HCT116 (cell line): ENCODE results near the gene NLRP7. TPM values are rescaled to one million over a fixed set of nuclear protein-coding genes. Genes with fewer than 3 reads are reported as not detected.
"Not testable (repeated sequence)": the region's sequence is repeated elsewhere in the genome, so short reads cannot be mapped to it uniquely, and the experiment has no call there.

Experiments
- ATAC-seq: fragments of 200-7000 bp; cut with Tn5 transposase; 2 replicates; pipeline ENCODE4 v1.9.1; 2020; ENCODE audit warnings: mild to moderate bottlenecking, moderate library complexity
- BruUV-seq: library from RNA; stranded (reverse); fragments of 400-500 nt; replicated peaks from 2 replicates; lab custom pipeline; 2021; lab: Mats Ljungman, UMichigan
- CTCF ChIA-PET: fragments of 300-600 bp; sonication (Branson Sonifier 250); formaldehyde crosslinking; loops from one replicate; lab custom pipeline; 2021; ENCODE audit warnings: antibody characterized with exemption; lab: Charles Lee
- POLR2A ChIA-PET: fragments of 300-600, 350-600 bp; sonication (Branson Sonifier 250); formaldehyde crosslinking; loops from one replicate; lab custom pipeline; 2021; ENCODE audit warnings: antibody characterized with exemption; lab: Charles Lee
- RAD21 ChIA-PET, 2 experiments: fragments of 300-600 bp; sonication (Branson Sonifier 250); formaldehyde crosslinking; loops; one replicate each; lab custom pipeline; 2023; ENCODE audit warnings: low total read pairs in 2 of 2; ENCODE audit not compliant: uncharacterized antibody in 2 of 2, unreplicated experiment in 2 of 2, low non-redundant PET in 1 of 2; lab: Charles Lee
- DNase-seq: peaks from one replicate; pipeline ENCODE4 v3.0.0-alpha.2; 2010; ENCODE audit warnings: low read depth, low spot score
- H2AFZ ChIP-seq: fragments of 200-600 bp; shearing (Covaris generic), sonication (generic); 2 replicates; pipeline ENCODE4 v1.6.1; 2017; ENCODE audit warnings: low read depth, mixed run types, mixed read lengths, antibody characterized with exemption, low read length; ENCODE audit not compliant: poor library complexity, severe bottlenecking
- H3K27ac ChIP-seq: 2 replicates; pipeline ENCODE4 v1.5.1; 2012; ENCODE audit warnings: low read depth, low read length
- H3K27me3 ChIP-seq: fragments of 200-600 bp; sonication (generic); 2 replicates; pipeline ENCODE4 v1.6.1; 2016; ENCODE audit warnings: mixed run types, low read length, mixed read lengths; ENCODE audit not compliant: insufficient read depth
- H3K36me3 ChIP-seq, 2 experiments: fragments of 200-500 bp in 1 of 2; fragments of 200-600 bp in 1 of 2; sonication (Bioruptor generic) in 1 of 2; sonication (generic) in 1 of 2; 2 replicates each; pipeline versions ENCODE4 v1.5.1 to v1.6.1; 2014 to 2016; ENCODE audit warnings: low read length in 2 of 2, inconsistent platforms in 1 of 2, mixed read lengths in 1 of 2, mixed run types in 1 of 2; ENCODE audit not compliant: insufficient read depth in 2 of 2, control insufficient read depth in 1 of 2
- H3K4me1 ChIP-seq, 2 experiments: fragments of 200-600 bp in 1 of 2; sonication (generic) in 1 of 2; 2 replicates each; pipeline versions ENCODE4 v1.5.1 to v1.6.1; 2012 to 2017; ENCODE audit warnings: low read length in 2 of 2, inconsistent platforms in 1 of 2, mild to moderate bottlenecking in 1 of 2, mixed read lengths in 1 of 2, mixed run types in 1 of 2, moderate library complexity in 1 of 2; ENCODE audit not compliant: insufficient read depth in 2 of 2, control insufficient read depth in 1 of 2
- H3K4me2 ChIP-seq: fragments of 200-600 bp; sonication (generic); 2 replicates; pipeline ENCODE4 v1.6.1; 2017; ENCODE audit warnings: mixed run types, low read length, mixed read lengths
- H3K4me3 ChIP-seq, 2 experiments: fragments of 200-600 bp in 1 of 2; sonication (generic) in 1 of 2; replicated peaks in 1 of 2; 2 replicates each; pipeline ENCODE4 v1.5.1; 2011 to 2016; ENCODE audit warnings: low read length in 2 of 2, control low read depth in 1 of 2, low read depth in 1 of 2, mild to moderate bottlenecking in 1 of 2, mixed read lengths in 1 of 2, mixed run types in 1 of 2
- H3K79me2 ChIP-seq: fragments of 200-600 bp; sonication (generic); 2 replicates; pipeline ENCODE4 v1.6.1; 2017; ENCODE audit warnings: mild to moderate bottlenecking, mixed run types, low read length, moderate library complexity, mixed read lengths; ENCODE audit not compliant: insufficient read depth
- H3K9ac ChIP-seq: fragments of 200-600 bp; sonication (generic); 2 replicates; pipeline ENCODE4 v1.6.1; 2016; ENCODE audit warnings: low read length, mixed read lengths
- H3K9me2 ChIP-seq: fragments of 200-600 bp; sonication (generic), shearing (Covaris generic); 2 replicates; pipeline ENCODE4 v1.6.1; 2017; ENCODE audit warnings: mixed run types, mild to moderate bottlenecking, moderate library complexity; ENCODE audit not compliant: insufficient read depth
- H3K9me3 ChIP-seq, 2 experiments: fragments of 200-500 bp in 1 of 2; fragments of 200-600 bp in 1 of 2; sonication (Bioruptor generic) in 1 of 2; sonication (generic) in 1 of 2; 2 replicates each; pipeline ENCODE4 v1.6.1; 2014 to 2017; ENCODE audit warnings: low read length in 2 of 2, mixed read lengths in 2 of 2, inconsistent platforms in 1 of 2, low read depth in 1 of 2, mild to moderate bottlenecking in 1 of 2, mixed run types in 1 of 2, moderate library complexity in 1 of 2; ENCODE audit not compliant: control insufficient read depth in 1 of 2, insufficient read depth in 1 of 2
- H4K20me1 ChIP-seq: fragments of 200-600 bp; sonication (generic), shearing (Covaris generic); 2 replicates; pipeline ENCODE4 v1.6.1; 2017; ENCODE audit warnings: mixed run types, mild to moderate bottlenecking, moderate library complexity; ENCODE audit not compliant: insufficient read depth
- ATF3 ChIP-seq: IDR thresholded peaks from 2 replicates; pipeline ENCODE4 v1.6.1; 2012
- FOSL1 ChIP-seq: IDR thresholded peaks from 2 replicates; pipeline ENCODE4 v1.6.1; 2012; ENCODE audit warnings: low read depth
- JUND ChIP-seq: IDR thresholded peaks from 2 replicates; pipeline ENCODE4 v1.6.1; 2012
- MAX ChIP-seq: IDR thresholded peaks from 2 replicates; pipeline ENCODE4 v1.6.1; 2012
- RAD21 ChIP-seq: IDR thresholded peaks from 2 replicates; pipeline ENCODE4 v1.6.1; 2012; ENCODE audit warnings: low read depth, mild to moderate bottlenecking
- SIN3A ChIP-seq: IDR thresholded peaks from 2 replicates; pipeline ENCODE4 v1.6.1; 2012; ENCODE audit warnings: low read depth
- SRF ChIP-seq: IDR thresholded peaks from 2 replicates; pipeline ENCODE4 v1.6.1; 2012; ENCODE audit warnings: low read depth
- TCF7L2 ChIP-seq: IDR thresholded peaks from 2 replicates; pipeline ENCODE4 v1.7.0; 2011; ENCODE audit warnings: borderline replicate concordance, inconsistent platforms; ENCODE audit not compliant: insufficient read depth, insufficient read length; ENCODE audit errors: extremely low read depth
- YY1 ChIP-seq: IDR thresholded peaks from 2 replicates; pipeline ENCODE4 v1.6.1; 2011; ENCODE audit warnings: low read length, low read depth, moderate library complexity, mild to moderate bottlenecking; ENCODE audit not compliant: insufficient replicate concordance; ENCODE audit errors: extremely low read depth
- intact Hi-C: fragments of 100-400 bp; cut with micrococcal nuclease; formaldehyde crosslinking; loops from 2 replicates; pipeline ENCODE4 v1.10.0; 2022
- total RNA-seq: library from RNA; stranded (reverse); gene quantifications from one replicate; pipeline ENCODE4 v1.2.1, GENCODE V29; 2021; ENCODE audit not compliant: unreplicated experiment

Gene NLRP7
- total RNA-seq, 1 experiment from 2014 or later = not detected

GRCh38 chr19:54939538-54939937, 7.8 kb downstream of the NLRP7 start:
- H3K36me3 ChIP-seq, POLR2A ChIA-PET, BruUV-seq, H3K27me3 ChIP-seq, H3K27ac ChIP-seq, DNase-seq, H3K9ac ChIP-seq, ATAC-seq, H2AFZ ChIP-seq, H3K79me2 ChIP-seq, H3K4me1 ChIP-seq, H3K9me2 ChIP-seq, H3K9me3 ChIP-seq, H3K4me2 ChIP-seq, RAD21 ChIA-PET, intact Hi-C loops, H4K20me1 ChIP-seq, CTCF ChIA-PET, H3K4me3 ChIP-seq: not testable (repeated sequence)

- no peak overlapping the region for H3K27ac ChIP-seq
- ChIA-PET POLR2A (no interaction called here), RAD21 (no interaction called here), CTCF (no interaction called here)
- H3K9ac ChIP-seq = no peak overlapping the region
- intact Hi-C loops = no loop called here
- ATAC-seq = no peak
- no peak overlapping the region for H2AFZ ChIP-seq
- H3K27me3 ChIP-seq = peaks cover 3% of the 10 kb centered on the region; the same call in 1 of the 2 replicates
- no peak overlapping the region for H3K4me2 ChIP-seq
- TF ChIP-seq ATF3 = no peak
- TF ChIP-seq SIN3A = no peak
- no peak for TF ChIP-seq RAD21
- TF ChIP-seq MAX = no peak
- TF ChIP-seq TCF7L2 = no peak
- no peak for TF ChIP-seq FOSL1
- TF ChIP-seq SRF = no peak
- no peak for TF ChIP-seq JUND
- TF ChIP-seq YY1 = no peak
- H3K79me2 ChIP-seq = no peaks in the 10 kb centered on the region
- no TSS peak for BruUV-seq
- H3K9me3 ChIP-seq = no peaks in the 10 kb centered on the region
- no peaks in the 10 kb centered on the region for H3K36me3 ChIP-seq
- H3K4me1 ChIP-seq = no peaks in the 10 kb centered on the region
- DNase-seq = no peak
- no peak overlapping the region for H3K4me3 ChIP-seq
- no peaks in the 10 kb centered on the region for H4K20me1 ChIP-seq
- no peaks in the 10 kb centered on the region for H3K9me2 ChIP-seq
These were observed 8.4 kb downstream of the NLRP7 start for GRCh38 chr19:54938906-54939305.
